Ectodermal cell (in vitro differentiated cells): ENCODE results near the gene CLIC4.
"Not testable (repeated sequence)": the region's sequence is repeated elsewhere in the genome, so short reads cannot be mapped to it uniquely, and the experiment has no call there.

ENCODE experiments used
- H3K27ac ChIP-seq: 2 replicates; pipeline ENCODE4 v1.7.0; 2013; ENCODE audit warnings: mild to moderate bottlenecking, low read depth, low read length; ENCODE audit not compliant: insufficient read depth, poor library complexity, severe bottlenecking
- H3K27me3 ChIP-seq: 2 replicates; pipeline ENCODE4 v1.7.0; 2013; ENCODE audit warnings: mild to moderate bottlenecking, low read length; ENCODE audit not compliant: insufficient read depth, control insufficient read depth, poor library complexity, severe bottlenecking
- H3K36me3 ChIP-seq: one replicate; pipeline ENCODE4 v1.7.0; 2013; ENCODE audit warnings: low read length; ENCODE audit not compliant: control insufficient read depth, insufficient read depth
- H3K4me1 ChIP-seq: one replicate; pipeline ENCODE4 v1.7.0; 2013; ENCODE audit warnings: low read length; ENCODE audit not compliant: control insufficient read depth, insufficient read depth
- H3K4me3 ChIP-seq: 2 replicates; pipeline ENCODE4 v1.7.0; 2013; ENCODE audit warnings: low read depth, low read length, control low read depth; ENCODE audit not compliant: insufficient read depth
- H3K9me3 ChIP-seq: 2 replicates; pipeline ENCODE4 v1.7.0; 2013; ENCODE audit warnings: mild to moderate bottlenecking, low read length, moderate library complexity; ENCODE audit not compliant: control insufficient read depth
- WGBS, 2 experiments: methylation state at CpG; one replicate each; pipeline ENCODE4 v1.1.7; 2013; ENCODE audit warnings: missing lambda C conversion rate in 2 of 2; 5-methylcytosine and 5-hydroxymethylcytosine counted together

Gene CLIC4

DNA sequence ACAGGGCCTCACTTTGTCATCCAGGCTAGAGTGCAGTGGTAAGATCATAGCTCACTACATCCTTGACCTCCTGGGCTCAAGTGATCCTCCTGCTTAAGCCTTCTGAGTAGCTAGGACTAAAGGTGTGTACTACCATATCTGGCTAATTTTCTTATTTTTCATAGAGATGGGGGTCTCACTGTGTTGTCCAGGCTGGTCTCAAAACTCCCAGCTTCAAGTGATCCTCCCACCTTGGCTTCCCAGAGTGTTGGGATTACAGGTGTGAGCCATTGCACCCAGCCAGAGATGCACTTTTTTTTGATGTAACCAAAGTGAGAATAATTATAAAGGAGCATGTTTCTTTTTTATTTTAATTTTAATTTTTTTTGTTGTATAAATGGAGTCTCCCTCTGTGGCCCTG lies 28.4 kb downstream of the CLIC4 start:
- H3K9me3 ChIP-seq = no peaks in the 10 kb centered on the region
- no peaks in the 10 kb centered on the region for H3K4me1 ChIP-seq
- H3K27me3 ChIP-seq = no peaks in the 10 kb centered on the region
- H3K36me3 ChIP-seq = no peaks in the 10 kb centered on the region
- no peak overlapping the region for H3K4me3 ChIP-seq
- no peak overlapping the region for H3K27ac ChIP-seq

DNA sequence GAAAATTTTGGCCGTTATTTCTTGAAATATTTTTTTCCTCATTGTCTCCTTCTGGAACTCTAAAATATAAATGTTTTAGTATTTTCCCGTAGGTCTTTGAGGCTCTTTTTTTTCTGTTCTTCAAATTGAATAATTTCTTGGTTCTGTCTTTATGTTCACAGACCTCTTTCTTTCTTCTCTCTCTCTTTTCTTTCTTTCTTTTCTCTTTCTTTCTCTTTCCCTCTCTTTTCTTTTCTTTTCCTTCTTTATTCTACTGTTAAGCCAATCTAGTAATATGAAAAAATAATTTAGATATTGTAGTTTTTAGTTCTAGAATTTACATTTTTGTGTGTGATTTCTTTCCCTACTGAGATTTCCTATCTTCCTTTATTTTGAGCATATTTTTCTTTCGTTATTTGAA lies 30.1 kb downstream of the CLIC4 start:
- no peaks in the 10 kb centered on the region for H3K4me1 ChIP-seq
- no peak overlapping the region for H3K27ac ChIP-seq
- no peaks in the 10 kb centered on the region for H3K27me3 ChIP-seq
- H3K4me3 ChIP-seq = no peak overlapping the region
- no peaks in the 10 kb centered on the region for H3K36me3 ChIP-seq
- WGBS, 2 experiments = 87% methylated on average over 3 of the region's 3 CpGs; no CpG with 5 or more reads in 1 of the 2 experiments
- H3K9me3 ChIP-seq = no peaks in the 10 kb centered on the region

DNA sequence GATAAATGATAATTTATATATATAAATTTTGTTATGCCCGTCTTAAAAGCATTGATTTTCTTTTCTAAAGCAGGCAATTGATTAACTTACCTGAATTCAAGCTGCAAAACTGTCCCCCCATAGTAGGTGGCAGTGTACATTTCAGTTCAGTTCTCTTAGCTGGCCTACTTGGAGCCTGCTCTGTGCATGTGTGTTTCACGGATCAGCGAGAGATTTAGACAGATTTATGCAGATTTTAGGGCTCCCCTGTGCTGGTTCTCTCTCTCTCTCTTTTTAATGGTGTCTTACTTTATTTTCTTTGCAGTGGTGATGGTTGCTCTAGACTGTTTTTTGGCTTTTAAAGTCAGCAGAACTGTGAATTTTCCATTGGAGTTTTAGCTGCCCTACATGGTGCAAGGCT lies 30.7 kb downstream of the CLIC4 start:
- no peaks in the 10 kb centered on the region for H3K36me3 ChIP-seq
- H3K9me3 ChIP-seq = no peaks in the 10 kb centered on the region
- 93% methylated on average over 2 to 3 of the region's 3 CpGs for WGBS, 2 experiments
- H3K27me3 ChIP-seq = no peaks in the 10 kb centered on the region
- no peak overlapping the region for H3K4me3 ChIP-seq
- H3K27ac ChIP-seq = no peak overlapping the region
- H3K4me1 ChIP-seq = no peaks in the 10 kb centered on the region

GRCh38 chr1:24776821-24777220 lies 31.6 kb downstream of the CLIC4 start:
- H3K27me3 ChIP-seq = no peaks in the 10 kb centered on the region
- no peaks in the 10 kb centered on the region for H3K36me3 ChIP-seq
- H3K4me3 ChIP-seq = no peak overlapping the region
- H3K9me3 ChIP-seq = no peaks in the 10 kb centered on the region
- no peaks in the 10 kb centered on the region for H3K4me1 ChIP-seq
- no peak overlapping the region for H3K27ac ChIP-seq
- WGBS, 2 experiments = 94 to 96% methylated on average over 8 of the region's 8 CpGs

DNA sequence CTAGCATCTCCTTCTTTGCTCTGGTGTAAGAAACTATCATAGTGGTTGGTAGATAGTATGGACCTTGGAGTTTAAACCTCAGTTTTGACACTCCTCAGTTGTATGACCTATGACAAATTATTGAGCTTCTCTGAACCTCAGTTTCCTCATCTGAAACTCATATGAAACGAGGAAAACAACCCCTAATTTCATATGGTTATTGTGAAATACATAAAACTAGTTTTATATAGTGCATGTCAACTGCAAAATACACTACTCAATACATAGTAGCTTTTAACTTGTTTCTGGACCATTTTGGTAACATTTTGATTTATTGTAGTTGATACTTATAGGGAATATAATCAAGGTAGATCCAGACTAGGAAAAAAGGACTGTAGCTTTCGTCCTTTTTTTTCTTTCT lies 32.9 kb downstream of the CLIC4 start:
- no peak overlapping the region for H3K4me3 ChIP-seq
- H3K27ac ChIP-seq = no peak overlapping the region
- H3K9me3 ChIP-seq = no peaks in the 10 kb centered on the region
- no CpG with 5 or more reads among the region's 2 CpGs for WGBS, 2 experiments
- no peaks in the 10 kb centered on the region for H3K4me1 ChIP-seq
- no peaks in the 10 kb centered on the region for H3K36me3 ChIP-seq
- no peaks in the 10 kb centered on the region for H3K27me3 ChIP-seq

GRCh38 chr1:24779199-24779598 lies 34.0 kb downstream of the CLIC4 start:
- not testable (repeated sequence) for H3K4me3 ChIP-seq, H3K27ac ChIP-seq, H3K27me3 ChIP-seq, H3K9me3 ChIP-seq, H3K4me1 ChIP-seq, H3K36me3 ChIP-seq
- WGBS, 2 experiments = 96 to 97% methylated on average over 8 of the region's 8 CpGs

DNA sequence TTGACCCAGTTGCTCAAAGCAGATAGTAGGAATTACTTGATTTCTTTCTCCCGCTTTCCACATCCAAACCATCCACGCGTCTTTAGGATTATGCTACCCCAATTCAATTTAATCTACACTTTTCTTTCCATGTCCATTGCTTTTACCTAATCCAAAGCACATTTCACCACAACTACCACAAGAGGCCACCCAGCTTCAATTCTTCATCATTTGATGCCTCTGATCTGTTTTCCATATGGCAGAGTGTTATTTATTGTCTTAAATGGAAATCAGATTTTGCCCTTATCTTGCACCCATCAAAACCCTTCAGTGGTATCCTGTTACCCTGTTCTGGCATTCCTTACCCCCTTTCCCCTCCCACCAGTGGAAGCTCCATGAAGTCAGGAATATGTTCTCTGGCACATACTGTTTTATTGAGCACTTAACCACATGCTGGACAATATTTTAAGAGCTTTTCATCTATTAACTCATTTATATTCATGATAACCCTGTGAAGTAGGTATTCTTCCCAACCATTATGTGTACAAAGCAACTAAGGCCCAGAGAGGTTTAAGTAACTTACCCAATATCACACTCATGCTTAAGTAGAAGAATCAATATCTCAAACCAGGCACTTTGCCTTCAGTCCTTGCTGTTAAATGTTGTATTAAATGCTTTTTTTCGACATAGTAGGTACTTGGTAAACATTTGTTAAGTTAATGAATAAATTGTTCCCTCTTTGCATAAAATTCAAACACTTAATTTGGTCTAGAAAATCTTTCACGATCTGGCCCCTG lies 34.6 kb downstream of the CLIC4 start:
- Histone ChIP-seq H3K4me3 (no peak overlapping the region), H3K27ac (no peak overlapping the region), H3K9me3 (no peaks in the 10 kb centered on the region), H3K36me3 (no peaks in the 10 kb centered on the region), H3K4me1 (no peaks in the 10 kb centered on the region), H3K27me3 (no peaks in the 10 kb centered on the region)
- 89 to 97% methylated on average over 4 to 5 of the region's 5 CpGs for WGBS, 2 experiments

GRCh38 chr1:24780626-24781025 lies 35.4 kb downstream of the CLIC4 start:
- H3K36me3 ChIP-seq, H3K27me3 ChIP-seq, H3K27ac ChIP-seq, H3K4me1 ChIP-seq, H3K4me3 ChIP-seq, H3K9me3 ChIP-seq: not testable (repeated sequence)
- 94 to 97% methylated on average over 8 of the region's 8 CpGs for WGBS, 2 experiments

DNA sequence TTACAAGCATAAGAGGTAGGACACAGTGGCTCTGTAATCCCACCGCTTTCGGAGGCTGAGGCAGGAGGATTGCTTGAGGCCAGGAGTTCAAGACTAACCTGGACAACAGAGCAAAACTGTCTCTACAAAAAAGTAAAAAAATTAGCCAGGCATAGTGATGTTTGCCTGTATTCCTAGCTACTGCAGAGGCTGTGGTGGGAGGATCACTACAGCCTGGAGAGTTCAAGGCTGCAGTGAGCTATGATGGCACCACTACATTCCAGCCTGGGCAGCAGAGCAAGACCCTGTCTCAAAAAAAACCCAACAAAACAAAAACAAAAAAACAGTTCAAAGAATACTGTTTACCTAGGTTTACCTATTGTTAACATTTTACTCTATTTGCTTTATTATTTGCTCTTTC lies 37.4 kb downstream of the CLIC4 start:
- Histone ChIP-seq H3K9me3 (no peaks in the 10 kb centered on the region), H3K27ac (no peak overlapping the region), H3K4me3 (no peak overlapping the region), H3K4me1 (no peaks in the 10 kb centered on the region), H3K27me3 (no peaks in the 10 kb centered on the region), H3K36me3 (no peaks in the 10 kb centered on the region)
- WGBS, 2 experiments = 90 to 93% methylated on average over 2 of the region's 2 CpGs

DNA sequence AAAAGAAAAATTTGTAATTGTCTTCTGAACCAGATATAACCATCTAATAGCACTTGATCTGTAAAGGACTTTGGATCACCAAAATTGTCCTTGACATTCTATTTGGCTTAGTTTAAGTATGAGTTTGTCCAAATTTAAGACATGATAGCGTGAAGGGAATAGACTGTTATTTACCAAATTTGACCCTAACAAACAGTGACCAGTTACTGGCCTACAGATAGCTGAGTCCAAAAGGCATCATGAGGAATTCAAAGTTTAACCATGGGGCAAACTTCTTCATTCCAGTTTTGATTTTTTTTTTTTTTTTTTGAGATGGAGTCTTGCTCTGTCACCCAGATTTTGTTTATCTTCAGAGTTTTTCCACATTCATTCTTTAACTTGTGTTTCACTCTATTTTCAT lies 38.5 kb downstream of the CLIC4 start:
- WGBS, 2 experiments = 94 to 100% methylated on average over 1 of the region's 1 CpG
- no peaks in the 10 kb centered on the region for H3K27me3 ChIP-seq
- H3K27ac ChIP-seq = no peak overlapping the region
- no peaks in the 10 kb centered on the region for H3K4me1 ChIP-seq
- H3K9me3 ChIP-seq = no peaks in the 10 kb centered on the region
- no peaks in the 10 kb centered on the region for H3K36me3 ChIP-seq
- H3K4me3 ChIP-seq = no peak overlapping the region

- Histone ChIP-seq H3K36me3 (no peaks in the 10 kb centered on the region), H3K4me3 (no peak overlapping the region), H3K27me3 (no peaks in the 10 kb centered on the region), H3K4me1 (no peaks in the 10 kb centered on the region), H3K27ac (no peak overlapping the region), H3K9me3 (no peaks in the 10 kb centered on the region)
Observed at GRCh38 chr1:24786191-24786590, 40.9 kb downstream of the CLIC4 start.
